Fibroblast of lung (primary cell): ENCODE measurements around the gene GNB2. TPM values are rescaled to one million over a fixed set of nuclear protein-coding genes. Genes with fewer than 3 reads are reported as not detected.

Experiments
- DNase-seq, 2 donors: peaks; one replicate each; pipeline versions ENCODE4 v3.0.0 to v3.0.0-alpha.2; 2010; ENCODE audit warnings: low read depth in 2 of 2
- H2AFZ ChIP-seq: 2 replicates; pipeline ENCODE4 v1.5.1; 2012; ENCODE audit warnings: low read length, control low read depth, inconsistent platforms
- H3K27ac ChIP-seq: 2 replicates; pipeline ENCODE4 v1.5.1; 2011; ENCODE audit warnings: low read length, control low read depth; ENCODE audit not compliant: insufficient read depth
- H3K27me3 ChIP-seq: 2 replicates; pipeline ENCODE4 v1.5.1; 2011; ENCODE audit warnings: mild to moderate bottlenecking, low read length; ENCODE audit not compliant: control insufficient read depth, insufficient read depth
- H3K36me3 ChIP-seq: 2 replicates; pipeline ENCODE4 v1.5.1; 2011; ENCODE audit warnings: low read length; ENCODE audit not compliant: control insufficient read depth, insufficient read depth
- H3K4me1 ChIP-seq: 2 replicates; pipeline ENCODE4 v1.5.1; 2011; ENCODE audit warnings: low read length; ENCODE audit not compliant: control insufficient read depth, insufficient read depth; ENCODE audit errors: extremely low read depth
- H3K4me2 ChIP-seq: 2 replicates; pipeline ENCODE4 v1.5.1; 2011; ENCODE audit warnings: low read length, control low read depth; ENCODE audit not compliant: insufficient read depth; ENCODE audit errors: extremely low read depth
- H3K4me3 ChIP-seq, 4 experiments: fragments of 200-600 bp in 1 of 4; sonication (generic) in 1 of 4; replicated peaks in 1 of 4; 2 replicates each; pipeline ENCODE4 v1.5.1; 2011 to 2016; ENCODE audit warnings: low read length in 4 of 4, low read depth in 3 of 4, mild to moderate bottlenecking in 3 of 4, control low read depth in 2 of 4, inconsistent platforms in 1 of 4, mixed read lengths in 1 of 4; ENCODE audit not compliant: insufficient read depth in 1 of 4; ENCODE audit errors: control extremely low read depth in 1 of 4
- H3K79me2 ChIP-seq: 2 replicates; pipeline ENCODE4 v1.5.1; 2012; ENCODE audit warnings: mild to moderate bottlenecking, low read length, inconsistent platforms; ENCODE audit not compliant: control insufficient read depth, insufficient read depth
- H3K9ac ChIP-seq: 2 replicates; pipeline ENCODE4 v1.5.1; 2011; ENCODE audit warnings: mild to moderate bottlenecking, low read length, control low read depth; ENCODE audit not compliant: insufficient read depth
- H3K9me3 ChIP-seq: 2 replicates; pipeline ENCODE4 v1.5.1; 2012; ENCODE audit warnings: low read depth, low read length; ENCODE audit not compliant: control insufficient read depth, insufficient read depth
- H4K20me1 ChIP-seq: 2 replicates; pipeline ENCODE4 v1.5.1; 2011; ENCODE audit warnings: low read length; ENCODE audit not compliant: control insufficient read depth, insufficient read depth; ENCODE audit errors: extremely low read depth
- EZH2 ChIP-seq: IDR thresholded peaks from 2 replicates; pipeline ENCODE4 v1.5.1; 2012; ENCODE audit warnings: low read length, control low read depth, mild to moderate bottlenecking; ENCODE audit errors: missing control alignments
- polyA plus RNA-seq, 2 donors: library from polyadenylated mRNA; depleted of rRNA in 1 of 2; stranded (reverse) in 1 of 2; unstranded in 1 of 2; fragments of >200 nt; gene quantifications; 2 replicates each; pipeline ENCODE4 v1.2.1, GENCODE V29; 2011 to 2012; ENCODE audit warnings: missing spikeins in 1 of 2
- total RNA-seq: library from RNA; depleted of rRNA; stranded (reverse); fragments of >200 nt; gene quantifications from 2 replicates; pipeline ENCODE4 v1.2.1, GENCODE V29; 2014
- TF ChIP-seq, protein P1 (sequence below), 2 donors: IDR thresholded peaks in 1 of 2; conservative IDR thresholded peaks in 1 of 2; 1 replicate in 1 of 2; 2 replicates in 1 of 2; pipeline ENCODE4 v1.5.1; 2011 to 2012; ENCODE audit warnings: low read length in 2 of 2, control low read depth in 1 of 2, inconsistent platforms in 1 of 2, low read depth in 1 of 2, mild to moderate bottlenecking in 1 of 2

Gene GNB2
- total and polyA plus RNA-seq, 2 donors (not counting 1 experiment from before 2014, with no cell fraction given), result 85.2 to 145 TPM

DNA sequence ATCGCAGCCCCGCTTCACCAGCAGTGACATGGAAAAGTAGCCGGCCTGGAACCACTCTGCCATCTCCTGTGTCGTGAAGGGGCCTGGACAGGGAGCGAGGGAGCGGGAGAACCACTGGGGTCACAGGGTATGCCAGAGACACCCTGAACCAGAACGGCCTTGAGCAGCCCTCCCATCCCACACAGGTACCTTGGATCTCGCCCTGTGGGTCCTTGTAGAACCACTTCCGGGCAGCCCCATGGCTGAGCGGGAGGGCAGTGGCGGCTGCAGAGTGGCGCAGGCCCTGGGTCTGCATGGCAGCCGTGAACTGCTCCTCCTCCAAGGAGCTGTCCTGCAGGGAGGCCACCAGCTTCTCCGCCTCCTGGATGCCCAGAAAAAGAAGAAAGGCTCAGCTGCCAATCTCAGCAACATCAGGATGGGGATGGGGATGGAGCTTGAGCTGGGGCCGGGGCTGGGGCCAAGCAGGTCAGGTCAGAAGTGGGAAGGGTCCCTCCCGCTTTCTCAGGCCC is 11.0 kb downstream of the GNB2 start:
- Histone ChIP-seq H3K36me3 (peaks cover 46% of the 10 kb centered on the region), H3K9me3 (no peaks in the 10 kb centered on the region), H3K79me2 (peaks cover 14% of the 10 kb centered on the region), H3K9ac (no peak overlapping the region), H3K4me2 (no peak overlapping the region), H4K20me1 (no peaks in the 10 kb centered on the region), H3K4me1 (peaks cover 12% of the 10 kb centered on the region), H3K27me3 (no peaks in the 10 kb centered on the region), H3K4me3 (no peak overlapping the region), H3K27ac (no peak overlapping the region), H2AFZ (no peak overlapping the region)
- TF ChIP-seq, protein P1, sequence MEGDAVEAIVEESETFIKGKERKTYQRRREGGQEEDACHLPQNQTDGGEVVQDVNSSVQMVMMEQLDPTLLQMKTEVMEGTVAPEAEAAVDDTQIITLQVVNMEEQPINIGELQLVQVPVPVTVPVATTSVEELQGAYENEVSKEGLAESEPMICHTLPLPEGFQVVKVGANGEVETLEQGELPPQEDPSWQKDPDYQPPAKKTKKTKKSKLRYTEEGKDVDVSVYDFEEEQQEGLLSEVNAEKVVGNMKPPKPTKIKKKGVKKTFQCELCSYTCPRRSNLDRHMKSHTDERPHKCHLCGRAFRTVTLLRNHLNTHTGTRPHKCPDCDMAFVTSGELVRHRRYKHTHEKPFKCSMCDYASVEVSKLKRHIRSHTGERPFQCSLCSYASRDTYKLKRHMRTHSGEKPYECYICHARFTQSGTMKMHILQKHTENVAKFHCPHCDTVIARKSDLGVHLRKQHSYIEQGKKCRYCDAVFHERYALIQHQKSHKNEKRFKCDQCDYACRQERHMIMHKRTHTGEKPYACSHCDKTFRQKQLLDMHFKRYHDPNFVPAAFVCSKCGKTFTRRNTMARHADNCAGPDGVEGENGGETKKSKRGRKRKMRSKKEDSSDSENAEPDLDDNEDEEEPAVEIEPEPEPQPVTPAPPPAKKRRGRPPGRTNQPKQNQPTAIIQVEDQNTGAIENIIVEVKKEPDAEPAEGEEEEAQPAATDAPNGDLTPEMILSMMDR (conservative IDR thresholded peaks at IDR 0.05 in 1 of 2, IDR thresholded peaks at IDR 0.05 in 1 of 2; ENCODE audit: low read depth in 1 of 2, low read length in 2 of 2), result no peak
- TF ChIP-seq EZH2, result no peak
- DNase-seq, result no peak

DNA sequence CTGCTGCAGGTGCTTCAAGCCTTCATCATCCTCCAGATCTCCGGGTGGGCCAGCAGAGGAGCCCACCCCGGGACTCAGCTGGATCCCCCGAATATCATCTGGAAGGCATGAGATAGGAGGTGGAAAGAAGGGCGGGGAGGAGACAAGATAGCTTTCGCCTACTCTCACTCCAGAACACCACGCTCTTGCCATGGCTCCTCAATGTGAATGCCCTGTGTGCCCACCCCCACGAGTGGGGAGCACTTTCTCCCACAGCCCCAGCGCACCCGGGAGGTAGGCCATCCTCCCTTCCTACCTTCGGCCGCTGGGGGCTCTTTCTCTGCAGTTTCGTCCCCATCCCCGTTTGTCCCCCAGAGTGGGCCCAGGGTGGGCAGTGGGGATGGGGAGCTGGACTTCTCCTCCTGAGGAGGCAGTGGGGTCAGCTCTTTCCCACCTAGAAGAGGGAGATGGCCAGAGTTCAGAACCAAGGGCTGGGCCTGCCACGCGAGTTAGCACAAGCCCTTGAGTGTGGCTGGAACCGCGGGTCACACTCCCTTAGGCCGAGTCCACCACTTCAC is 11.6 kb downstream of the GNB2 start:
- H3K9ac ChIP-seq, result no peak overlapping the region
- H3K36me3 ChIP-seq, result peaks cover 46% of the 10 kb centered on the region
- H3K4me1 ChIP-seq, result peaks cover 12% of the 10 kb centered on the region

DNA sequence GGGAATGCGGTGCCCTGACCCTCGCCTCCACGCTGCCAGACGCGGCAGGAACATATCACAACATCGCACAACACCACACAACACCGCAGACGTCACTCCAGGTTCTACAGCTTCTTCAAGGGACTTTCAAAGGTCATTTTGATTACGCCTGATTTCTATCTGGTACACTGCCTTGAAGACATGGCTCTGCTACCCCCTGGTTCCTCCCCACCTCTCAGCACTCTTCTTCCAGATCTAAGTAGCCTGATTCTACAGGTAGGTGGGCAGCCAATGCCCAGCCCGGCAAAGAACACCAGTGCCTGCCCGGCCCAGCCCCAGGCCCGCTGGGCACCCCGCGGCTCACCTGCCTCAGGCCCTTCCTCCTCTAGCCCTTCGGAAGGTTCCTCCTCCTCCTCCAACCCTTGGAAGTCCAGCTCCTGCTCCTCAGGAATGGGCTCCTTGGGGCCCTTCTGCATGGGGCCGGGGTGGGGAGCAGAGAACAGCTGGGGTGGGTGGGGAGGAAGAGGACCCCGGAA is 12.1 kb downstream of the GNB2 start:
- H3K9me3 ChIP-seq, result no peaks in the 10 kb centered on the region
- no peak overlapping the region for H2AFZ ChIP-seq
- H3K9ac ChIP-seq, result no peak overlapping the region
- H3K79me2 ChIP-seq, result peaks cover 23% of the 10 kb centered on the region
- H3K36me3 ChIP-seq, result peaks cover 46% of the 10 kb centered on the region
- no peak overlapping the region for H3K4me2 ChIP-seq
- TF ChIP-seq, protein P1 (conservative IDR thresholded peaks at IDR 0.05 in 1 of 2, IDR thresholded peaks at IDR 0.05 in 1 of 2; ENCODE audit: low read depth in 1 of 2, low read length in 2 of 2), result no peak
- no peak for TF ChIP-seq EZH2
- DNase-seq, result no peak
- H3K4me3 ChIP-seq, result no peak overlapping the region
- H4K20me1 ChIP-seq, result no peaks in the 10 kb centered on the region
- H3K27ac ChIP-seq, result no peak overlapping the region
- H3K4me1 ChIP-seq, result peaks cover 8% of the 10 kb centered on the region
- H3K27me3 ChIP-seq, result no peaks in the 10 kb centered on the region

More for the DNA sequence above, 11.6 kb downstream of the GNB2 start:
- Histone ChIP-seq H3K9me3 (no peaks in the 10 kb centered on the region), H3K4me3 (no peak overlapping the region), H4K20me1 (no peaks in the 10 kb centered on the region), H3K4me2 (no peak overlapping the region), H3K79me2 (peaks cover 19% of the 10 kb centered on the region), H2AFZ (no peak overlapping the region), H3K27me3 (no peaks in the 10 kb centered on the region), H3K27ac (no peak overlapping the region)
- TF ChIP-seq, protein P1 (conservative IDR thresholded peaks at IDR 0.05 in 1 of 2, IDR thresholded peaks at IDR 0.05 in 1 of 2; ENCODE audit: low read depth in 1 of 2, low read length in 2 of 2), result no peak
- no peak for TF ChIP-seq EZH2
- no peak for DNase-seq
